CD4-positive, CD25-positive, alpha-beta regulatory T cell (primary cell): ENCODE results near the gene NANOS2. TPM values are rescaled to one million over a fixed set of nuclear protein-coding genes. Genes with fewer than 3 reads are reported as not detected.
A peak's percentile ranks its signal among the peaks of the same experiment; 100 is the strongest.

Experiments used
- ATAC-seq, 2 donors: fragments of 150-1000 bp; cut with Tn5 transposase; one replicate each; pipeline ENCODE4 v1.10.0; 2021; ENCODE audit warnings: low read depth in 2 of 2, moderate number of reproducible peaks in 2 of 2, moderate library complexity in 1 of 2
- DNase-seq, 3 donors: peaks; one replicate each; pipeline versions ENCODE4 v3.0.0 to v3.0.0-alpha.2; 2012 to 2022; ENCODE audit warnings: mixed read lengths in 1 of 3
- H3K27ac ChIP-seq: one replicate; pipeline ENCODE4 v1.7.0; 2013; ENCODE audit warnings: mild to moderate bottlenecking, low read length; ENCODE audit not compliant: insufficient read depth, poor library complexity, severe bottlenecking
- H3K27me3 ChIP-seq: one replicate; pipeline ENCODE4 v1.7.0; 2013; ENCODE audit warnings: low read length; ENCODE audit not compliant: control insufficient read depth, insufficient read depth
- H3K36me3 ChIP-seq: one replicate; pipeline ENCODE4 v1.7.0; 2013; ENCODE audit warnings: mild to moderate bottlenecking, low read length, moderate library complexity; ENCODE audit not compliant: control insufficient read depth, insufficient read depth
- H3K4me1 ChIP-seq: 2 replicates; pipeline ENCODE4 v1.7.0; 2013; ENCODE audit warnings: mild to moderate bottlenecking, low read length; ENCODE audit not compliant: insufficient read depth, control insufficient read depth, poor library complexity, severe bottlenecking
- H3K4me3 ChIP-seq: one replicate; pipeline ENCODE4 v1.7.0; 2013; ENCODE audit warnings: low read depth, mild to moderate bottlenecking, low read length, moderate library complexity
- H3K9me3 ChIP-seq, 2 experiments: 1 replicate in 1 of 2; 2 replicates in 1 of 2; pipeline ENCODE4 v1.7.0; 2013; ENCODE audit warnings: low read length in 2 of 2, mild to moderate bottlenecking in 1 of 2, moderate library complexity in 1 of 2; ENCODE audit not compliant: control insufficient read depth in 2 of 2
- H3K27ac Mint-ChIP-seq, 3 donors: one replicate each; pipeline ENCODE4 v1.8.0; 2020 to 2022; ENCODE audit warnings: mild to moderate bottlenecking in 3 of 3, mixed read lengths in 3 of 3, moderate library complexity in 2 of 3
- H3K27me3 Mint-ChIP-seq: one replicate; pipeline ENCODE4 v1.8.0; 2022; ENCODE audit warnings: mild to moderate bottlenecking, mixed read lengths
- H3K36me3 Mint-ChIP-seq: one replicate; pipeline ENCODE4 v1.8.0; 2020; ENCODE audit warnings: mixed read lengths
- H3K4me1 Mint-ChIP-seq, 4 donors: one replicate each; pipeline ENCODE4 v1.8.0; 2020 to 2022; ENCODE audit warnings: mixed read lengths in 4 of 4, mild to moderate bottlenecking in 1 of 4
- H3K4me3 Mint-ChIP-seq, 4 donors: one replicate each; pipeline ENCODE4 v1.8.0; 2020 to 2022; ENCODE audit warnings: mild to moderate bottlenecking in 4 of 4, mixed read lengths in 4 of 4, moderate library complexity in 3 of 4
- H3K9me3 Mint-ChIP-seq, 7 donors: one replicate each; pipeline ENCODE4 v1.8.0; 2020 to 2022; ENCODE audit warnings: mixed read lengths in 7 of 7, mild to moderate bottlenecking in 3 of 7, moderate library complexity in 2 of 7
- polyA plus RNA-seq, 4 donors: library from polyadenylated mRNA; unstranded; fragments of 300-500 nt; fragmentation: Illumina TruSeq; gene quantifications; one replicate each; pipeline ENCODE4 v1.2.3, GENCODE V29; 2021
- total RNA-seq: library from RNA; stranded (reverse); gene quantifications from one replicate; pipeline ENCODE4 v1.2.3, GENCODE V29; 2022

Gene NANOS2
- total and polyA plus RNA-seq, 5 donors from 2014 or later = not detected

DNA sequence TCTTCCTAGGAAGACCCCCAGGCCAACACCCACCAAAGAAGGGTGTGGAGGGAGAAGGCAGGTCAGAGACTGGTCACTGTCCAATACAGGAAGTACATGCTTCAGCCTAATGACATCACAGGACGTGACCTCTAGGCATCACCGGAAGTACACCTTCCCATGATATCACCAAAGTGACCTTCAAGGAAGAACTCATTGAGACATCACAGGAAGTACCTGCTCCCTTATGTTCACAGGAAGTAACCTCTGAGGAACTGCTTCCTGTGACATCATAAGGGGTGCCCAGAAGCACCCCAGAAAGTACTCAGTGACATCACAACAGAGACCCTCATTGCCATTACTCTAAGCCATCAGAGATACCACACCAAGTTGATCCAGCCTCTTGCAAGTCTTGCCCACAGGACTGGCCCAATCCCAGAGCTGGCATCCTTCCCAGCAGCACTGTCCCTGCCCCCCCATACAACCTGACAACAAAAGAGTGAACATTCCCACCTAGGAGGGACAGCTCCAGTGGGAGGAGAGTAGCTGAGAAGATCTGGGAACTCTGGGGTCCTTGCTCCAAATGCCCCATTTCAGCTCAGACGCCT, 24.2 kb upstream of the NANOS2 start:
- Histone ChIP-seq H3K36me3 (no peaks in the 10 kb centered on the region), H3K4me1 (no peaks in the 10 kb centered on the region), H3K27ac (no peak overlapping the region), H3K4me3 (no peak overlapping the region), H3K27me3 (peaks cover 4% of the 10 kb centered on the region), H3K9me3 (no peaks in the 10 kb centered on the region)
- no peaks in the 10 kb centered on the region for H3K36me3 Mint-ChIP-seq
- H3K4me1 Mint-ChIP-seq = peaks cover 0 to 4% (median 0%) of the 10 kb centered on the region in 4 donors
- H3K27ac Mint-ChIP-seq = no peak overlapping the region
- H3K4me3 Mint-ChIP-seq = no peak overlapping the region
- DNase-seq = peak in 1 of 3 donors; percentile 45
- H3K27me3 Mint-ChIP-seq = peaks cover 28% of the 10 kb centered on the region
- no peaks in the 10 kb centered on the region for H3K9me3 Mint-ChIP-seq
- ATAC-seq = no peak

- ATAC-seq (no peak), DNase-seq (no peak)
- Mint-ChIP-seq H3K27me3 (peaks cover 30% of the 10 kb centered on the region), H3K27ac (no peak overlapping the region), H3K4me3 (no peak overlapping the region), H3K36me3 (no peaks in the 10 kb centered on the region), H3K4me1 (peaks cover 0 to 4% (median 0%) of the 10 kb centered on the region in 4 donors), H3K9me3 (no peaks in the 10 kb centered on the region)
- Histone ChIP-seq H3K4me1 (no peaks in the 10 kb centered on the region), H3K36me3 (no peaks in the 10 kb centered on the region), H3K4me3 (no peak overlapping the region), H3K27ac (no peak overlapping the region), H3K27me3 (peaks cover 4% of the 10 kb centered on the region), H3K9me3 (no peaks in the 10 kb centered on the region)
Measured at GRCh38 chr19:45935267-45935666, 20.7 kb upstream of the NANOS2 start.

GRCh38 chr19:45934551-45935230, 20.1 kb upstream of the NANOS2 start:
- Histone ChIP-seq H3K9me3 (no peaks in the 10 kb centered on the region), H3K4me3 (no peak overlapping the region), H3K36me3 (no peaks in the 10 kb centered on the region), H3K27ac (no peak overlapping the region), H3K27me3 (peaks cover 4% of the 10 kb centered on the region), H3K4me1 (no peaks in the 10 kb centered on the region)
- Mint-ChIP-seq H3K9me3 (no peaks in the 10 kb centered on the region), H3K36me3 (no peaks in the 10 kb centered on the region), H3K4me3 (no peak overlapping the region), H3K27me3 (peaks cover 32% of the 10 kb centered on the region), H3K27ac (no peak overlapping the region), H3K4me1 (peaks cover 0 to 4% (median 0%) of the 10 kb centered on the region in 4 donors)
- ATAC-seq (no peak), DNase-seq (no peak)

- Mint-ChIP-seq H3K9me3 (no peaks in the 10 kb centered on the region), H3K4me3 (no peak overlapping the region), H3K36me3 (no peaks in the 10 kb centered on the region), H3K27ac (no peak overlapping the region), H3K4me1 (peaks cover 0 to under 1% (median 0%) of the 10 kb centered on the region in 4 donors), H3K27me3 (peaks cover 27% of the 10 kb centered on the region)
- no peaks in the 10 kb centered on the region for H3K4me1 ChIP-seq
- H3K36me3 ChIP-seq = no peaks in the 10 kb centered on the region
- no peak overlapping the region for H3K27ac ChIP-seq
- H3K9me3 ChIP-seq = no peaks in the 10 kb centered on the region
- H3K4me3 ChIP-seq = no peak overlapping the region
- ATAC-seq = no peak
- DNase-seq = no peak
- peaks cover 4% of the 10 kb centered on the region for H3K27me3 ChIP-seq
Measured at GRCh38 chr19:45933759-45934158, 19.2 kb upstream of the NANOS2 start.

DNA sequence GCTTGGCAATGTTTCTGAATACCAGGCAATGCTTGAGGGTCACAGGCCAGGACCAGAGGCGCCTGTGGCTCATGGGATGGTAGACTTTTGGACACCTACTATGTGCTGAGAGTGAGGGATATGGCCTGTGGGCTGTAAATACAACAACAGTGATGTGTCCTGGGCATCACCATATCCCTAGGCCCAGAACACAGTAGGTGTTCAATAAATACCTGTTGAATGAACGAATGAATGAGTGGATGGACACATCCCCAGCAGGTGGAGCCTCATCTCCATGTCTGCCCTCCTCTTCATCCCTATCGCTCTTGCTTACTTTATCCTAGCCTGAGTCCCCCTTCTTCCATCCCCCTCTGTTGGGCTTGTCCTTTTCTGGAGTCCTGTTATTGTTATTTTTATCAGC, 16.5 kb upstream of the NANOS2 start:
- Mint-ChIP-seq H3K4me1 (peaks cover 0 to 10% (median 7%) of the 10 kb centered on the region in 4 donors), H3K36me3 (no peaks in the 10 kb centered on the region), H3K9me3 (no peaks in the 10 kb centered on the region), H3K27ac (no peak overlapping the region), H3K4me3 (no peak overlapping the region), H3K27me3 (peaks cover 25% of the 10 kb centered on the region)
- Histone ChIP-seq H3K36me3 (no peaks in the 10 kb centered on the region), H3K4me1 (peaks cover 6% of the 10 kb centered on the region), H3K27me3 (peaks cover 4% of the 10 kb centered on the region), H3K9me3 (no peaks in the 10 kb centered on the region), H3K27ac (no peak overlapping the region), H3K4me3 (no peak overlapping the region)
- no peak for DNase-seq
- ATAC-seq = no peak

- H3K4me1 ChIP-seq = peaks cover 6% of the 10 kb centered on the region
- ATAC-seq (no peak), DNase-seq (no peak)
- no peak overlapping the region for H3K27ac ChIP-seq
- Mint-ChIP-seq H3K27me3 (peaks cover 21% of the 10 kb centered on the region), H3K27ac (no peak overlapping the region), H3K4me1 (peaks cover 0 to 10% (median 7%) of the 10 kb centered on the region in 4 donors), H3K9me3 (no peaks in the 10 kb centered on the region), H3K4me3 (no peak overlapping the region), H3K36me3 (no peaks in the 10 kb centered on the region)
- H3K4me3 ChIP-seq = no peak overlapping the region
- no peaks in the 10 kb centered on the region for H3K36me3 ChIP-seq
- H3K9me3 ChIP-seq = no peaks in the 10 kb centered on the region
- no peaks in the 10 kb centered on the region for H3K27me3 ChIP-seq
Measured at GRCh38 chr19:45929247-45929646, 14.7 kb upstream of the NANOS2 start.

- Mint-ChIP-seq H3K9me3 (no peaks in the 10 kb centered on the region), H3K27me3 (peaks cover 25% of the 10 kb centered on the region), H3K4me3 (peak overlapping the region in 3 of 4 donors; percentile 21 to 44 (median 36)), H3K27ac (peak overlapping the region in 1 of 3 donors; percentile 38), H3K36me3 (no peaks in the 10 kb centered on the region), H3K4me1 (peaks cover 0 to 10% (median 7%) of the 10 kb centered on the region in 4 donors)
- peak; percentile 95 to 99 for ATAC-seq
- no peaks in the 10 kb centered on the region for H3K9me3 ChIP-seq
- H3K36me3 ChIP-seq = no peaks in the 10 kb centered on the region
- DNase-seq = peak; percentile 82 to 96 (median 88)
- no peaks in the 10 kb centered on the region for H3K27me3 ChIP-seq
- no peak overlapping the region for H3K27ac ChIP-seq
- no peak overlapping the region for H3K4me3 ChIP-seq
- H3K4me1 ChIP-seq = peaks cover 6% of the 10 kb centered on the region
Measured at GRCh38 chr19:45927565-45928261, 13.1 kb upstream of the NANOS2 start.
